Activated T-helper 9 cell treated with anti-CD3 and anti-CD28 coated beads, Interleukin-2, amount 50 U/mL, for 16 hours (primary cell): Measurements from ENCODE around the gene CDC20.
"Not testable (repeated sequence)": the region's sequence is repeated elsewhere in the genome, so short reads cannot be mapped to it uniquely, and the experiment has no call there.

Experiments
- DNase-seq: peaks from one replicate; pipeline ENCODE4 v3.0.0-alpha.2; 2020; ENCODE audit warnings: low read depth

The CDC20 gene

GRCh38 chr1:43358121-43358745, 548 bp upstream of the CDC20 start:
- DNase-seq: no peak

- no peak for DNase-seq
Measured at GRCh38 chr1:43359696-43360095, 915 bp downstream of the CDC20 start.

- no peak for DNase-seq
Measured at GRCh38 chr1:43360616-43361015, 1.8 kb downstream of the CDC20 start.

GRCh38 chr1:43363283-43363934, 4.6 kb downstream of the CDC20 start:
- no peak for DNase-seq

- DNase-seq: no peak
Measured at GRCh38 chr1:43363935-43364525, 5.2 kb downstream of the CDC20 start.

- DNase-seq: no peak
Measured at GRCh38 chr1:43365678-43366077, 6.9 kb downstream of the CDC20 start.

- no peak for DNase-seq
Measured at GRCh38 chr1:43366179-43366578, 7.4 kb downstream of the CDC20 start.

- no peak for DNase-seq
Measured at GRCh38 chr1:43366601-43367025, 7.8 kb downstream of the CDC20 start.

GRCh38 chr1:43367026-43367903, 8.5 kb downstream of the CDC20 start:
- no peak for DNase-seq

- peak; percentile 82 for DNase-seq
Measured at GRCh38 chr1:43367904-43368645, 9.3 kb downstream of the CDC20 start, which contains the start of gene ELOVL1. Gene ELOVL1, minus strand, starts transcription at chr1:43368011. Its CDS starts 2,402 bp downstream, at chr1:43365609.

GRCh38 chr1:43368646-43369020, 9.9 kb downstream of the CDC20 start:
- no peak for DNase-seq

GRCh38 chr1:43369779-43370178, 11.0 kb downstream of the CDC20 start:
- not testable (repeated sequence) for DNase-seq

GRCh38 chr1:43370564-43370963, 11.8 kb downstream of the CDC20 start:
- no peak for DNase-seq

- no peak for DNase-seq
Measured at GRCh38 chr1:43372172-43372571, 13.4 kb downstream of the CDC20 start.

GRCh38 chr1:43373066-43373940, 14.5 kb downstream of the CDC20 start:
- no peak for DNase-seq

GRCh38 chr1:43376723-43377235, 18.0 kb downstream of the CDC20 start:
- DNase-seq: no peak

- no peak for DNase-seq
Measured at GRCh38 chr1:43377831-43378230, 19.1 kb downstream of the CDC20 start.

GRCh38 chr1:43379476-43379875, 20.7 kb downstream of the CDC20 start:
- DNase-seq: no peak

GRCh38 chr1:43381612-43382011, 22.8 kb downstream of the CDC20 start:
- DNase-seq: no peak

GRCh38 chr1:43382027-43382779, 23.4 kb downstream of the CDC20 start:
- DNase-seq: no peak
